H1 (cell line): ENCODE results near the gene CEACAM6. TPM values are rescaled to one million over a fixed set of nuclear protein-coding genes. Genes with fewer than 3 reads are reported as not detected.

Experiments used
- CTCF ChIA-PET: fragments of 300-600 bp; sonication (Branson Sonifier 250); formaldehyde crosslinking; loops from one replicate; lab custom pipeline; 2021; ENCODE audit not compliant: partially characterized antibody; lab: Charles Lee
- POLR2A ChIA-PET: fragments of 300-600 bp; sonication (Branson Sonifier 250); formaldehyde crosslinking; loops from one replicate; lab custom pipeline; 2021; ENCODE audit warnings: inconsistent platforms; ENCODE audit not compliant: partially characterized antibody; lab: Charles Lee
- DNase-seq, 2 experiments: peaks; one replicate each; pipeline versions ENCODE4 v3.0.0 to v3.0.0-alpha.2; 2010 to 2022; ENCODE audit warnings: low spot score in 2 of 2, low read depth in 1 of 2, mixed read lengths in 1 of 2
- FAIRE-seq: peaks from 2 replicates; lab custom pipeline; 2011; peaks lifted over from hg19 to GRCh38; lab: Jason Lieb, UNC
- H2AFZ ChIP-seq: 2 replicates; pipeline ENCODE4 v1.8.1; 2012; ENCODE audit warnings: low read length, inconsistent platforms
- H2AK5ac ChIP-seq: 2 replicates; pipeline ENCODE4 v1.6.1; 2013; ENCODE audit warnings: low read depth, low read length
- H2BK120ac ChIP-seq: replicated peaks from 2 replicates; pipeline ENCODE3; 2013; ENCODE audit warnings: low read depth, low read length, inconsistent platforms
- H2BK12ac ChIP-seq: 2 replicates; pipeline ENCODE4 v1.6.1; 2013; ENCODE audit warnings: low read depth, low read length
- H2BK15ac ChIP-seq: 2 replicates; pipeline ENCODE4 v1.6.1; 2013; ENCODE audit warnings: low read length
- H2BK20ac ChIP-seq: 2 replicates; pipeline ENCODE4 v1.6.1; 2013; ENCODE audit warnings: low read length
- H2BK5ac ChIP-seq: 2 replicates; pipeline ENCODE4 v1.6.1; 2013; ENCODE audit warnings: low read depth, low read length
- H3K14ac ChIP-seq: 2 replicates; pipeline ENCODE4 v1.6.1; 2013; ENCODE audit warnings: inconsistent platforms; ENCODE audit not compliant: insufficient read length
- H3K18ac ChIP-seq: 2 replicates; pipeline ENCODE4 v1.6.1; 2013; ENCODE audit warnings: low read length; ENCODE audit errors: extremely low read depth
- H3K23ac ChIP-seq: 2 replicates; pipeline ENCODE4 v1.6.1; 2013; ENCODE audit warnings: inconsistent platforms; ENCODE audit not compliant: insufficient read length
- H3K23me2 ChIP-seq: 2 replicates; pipeline ENCODE4 v1.6.1; 2013; ENCODE audit warnings: low read depth, low read length
- H3K27ac ChIP-seq: 2 replicates; pipeline ENCODE4 v1.6.1; 2011; ENCODE audit warnings: low read depth, low read length, inconsistent platforms
- H3K27me3 ChIP-seq, 4 experiments: replicated peaks in 1 of 4; 1 replicate in 1 of 4; 2 replicates in 3 of 4; pipeline versions ENCODE4 v1.6.1 to v1.8.1; 2011 to 2013; ENCODE audit warnings: low read length in 3 of 4, mild to moderate bottlenecking in 3 of 4, inconsistent platforms in 2 of 4, mixed read lengths in 2 of 4, moderate library complexity in 1 of 4; ENCODE audit not compliant: control insufficient read depth in 3 of 4, insufficient read depth in 3 of 4; ENCODE audit errors: extremely low read depth in 1 of 4
- H3K36me3 ChIP-seq, 4 experiments: 2 replicates each; pipeline versions ENCODE4 v1.6.1 to v1.8.1; 2011 to 2013; ENCODE audit warnings: mild to moderate bottlenecking in 4 of 4, low read length in 3 of 4, moderate library complexity in 2 of 4, control low read depth in 1 of 4, inconsistent platforms in 1 of 4; ENCODE audit not compliant: insufficient read depth in 4 of 4, control insufficient read depth in 2 of 4
- H3K4ac ChIP-seq: replicated peaks from 2 replicates; pipeline ENCODE3; 2013; ENCODE audit warnings: low read length, low read depth, mixed read lengths, inconsistent platforms; ENCODE audit not compliant: insufficient read length
- H3K4me1 ChIP-seq, 4 experiments: replicated peaks in 1 of 4; 1 replicate in 1 of 4; 2 replicates in 3 of 4; pipeline versions ENCODE4 v1.6.1 to v1.8.1; 2011 to 2013; ENCODE audit warnings: low read length in 3 of 4, inconsistent platforms in 2 of 4, mixed read lengths in 1 of 4; ENCODE audit not compliant: insufficient read depth in 4 of 4, control insufficient read depth in 3 of 4
- H3K4me2 ChIP-seq, 2 experiments: 2 replicates each; pipeline versions ENCODE4 v1.6.1 to v1.8.1; 2011 to 2013; ENCODE audit warnings: low read depth in 2 of 2, low read length in 2 of 2, control low read depth in 1 of 2, inconsistent platforms in 1 of 2, mild to moderate bottlenecking in 1 of 2; ENCODE audit not compliant: insufficient read depth in 1 of 2
- H3K4me3 ChIP-seq, 4 experiments: fragments of 200-600, 300-600 bp in 1 of 4; sonication (generic), shearing (Covaris generic), sonication (Bioruptor Twin) in 1 of 4; 2 replicates each; pipeline versions ENCODE4 v1.5.1 to v1.8.1; 2011 to 2016; ENCODE audit warnings: low read length in 4 of 4, low read depth in 3 of 4, control low read depth in 2 of 4, inconsistent platforms in 2 of 4, mild to moderate bottlenecking in 2 of 4, mixed read lengths in 1 of 4, moderate library complexity in 1 of 4; ENCODE audit not compliant: insufficient read depth in 2 of 4; ENCODE audit errors: extremely low read depth in 1 of 4
- H3K56ac ChIP-seq: replicated peaks from 2 replicates; pipeline ENCODE3; 2013; ENCODE audit warnings: low read depth, mild to moderate bottlenecking, mixed read lengths, low read length, inconsistent platforms; ENCODE audit not compliant: insufficient read length
- H3K79me1 ChIP-seq: 2 replicates; pipeline ENCODE4 v1.6.1; 2013; ENCODE audit warnings: low read depth, low read length, control low read depth
- H3K79me2 ChIP-seq, 2 experiments: 2 replicates each; pipeline versions ENCODE4 v1.6.1 to v1.8.1; 2012 to 2013; ENCODE audit warnings: low read length in 2 of 2, mild to moderate bottlenecking in 2 of 2, inconsistent platforms in 1 of 2; ENCODE audit not compliant: insufficient read depth in 2 of 2, control insufficient read depth in 1 of 2
- H3K9ac ChIP-seq, 4 experiments: replicated peaks in 1 of 4; 1 replicate in 1 of 4; 2 replicates in 3 of 4; pipeline versions ENCODE4 v1.6.1 to v1.8.1; 2011 to 2013; ENCODE audit warnings: low read depth in 3 of 4, low read length in 3 of 4, control low read depth in 2 of 4, mild to moderate bottlenecking in 2 of 4, moderate library complexity in 2 of 4, inconsistent platforms in 1 of 4; ENCODE audit errors: extremely low read depth in 1 of 4
- H3K9me3 ChIP-seq, 2 experiments: 2 replicates each; pipeline versions ENCODE4 v1.6.1 to v1.8.1; 2012 to 2013; ENCODE audit warnings: mild to moderate bottlenecking in 2 of 2, moderate library complexity in 2 of 2, control low read depth in 1 of 2, inconsistent platforms in 1 of 2, low read depth in 1 of 2, low read length in 1 of 2, mixed read lengths in 1 of 2; ENCODE audit not compliant: insufficient read depth in 2 of 2
- H4K20me1 ChIP-seq, 2 experiments: replicated peaks in 1 of 2; 2 replicates each; pipeline versions ENCODE3 to v1.8.1; 2011 to 2013; ENCODE audit warnings: inconsistent platforms in 2 of 2, low read length in 2 of 2, mild to moderate bottlenecking in 1 of 2; ENCODE audit not compliant: insufficient read depth in 2 of 2, control insufficient read depth in 1 of 2
- H4K5ac ChIP-seq: 2 replicates; pipeline ENCODE4 v1.6.1; 2013; ENCODE audit warnings: low read length, low read depth, mixed read lengths, inconsistent platforms; ENCODE audit not compliant: insufficient read length
- H4K8ac ChIP-seq: 2 replicates; pipeline ENCODE4 v1.8.0; 2013; ENCODE audit warnings: mild to moderate bottlenecking, moderate library complexity, low read length, inconsistent platforms; ENCODE audit not compliant: insufficient read depth; ENCODE audit errors: extremely low read depth
- H4K91ac ChIP-seq: replicated peaks from 2 replicates; pipeline ENCODE3; 2013; ENCODE audit warnings: low read length, mixed read lengths, inconsistent platforms; ENCODE audit not compliant: insufficient read length
- GTF2F1 ChIP-seq: IDR thresholded peaks from 2 replicates; pipeline ENCODE4 v1.6.1; 2012; ENCODE audit warnings: low read depth, low read length, improper control_type of control experiment, borderline replicate concordance
- WGBS, 2 experiments: shearing (Covaris generic) in 1 of 2; methylation state at CpG; one replicate each; pipeline versions ENCODE4 v1.1.6 to v1.1.7; 2013 to 2015; ENCODE audit warnings: low lambda C conversion rate in 2 of 2, mixed read lengths in 2 of 2, inconsistent platforms in 1 of 2, low coverage in 1 of 2, missing lambda C conversion rate in 1 of 2; ENCODE audit not compliant: insufficient replicate concordance in 2 of 2, insufficient coverage in 1 of 2, insufficient read length in 1 of 2; ENCODE audit errors: extremely low coverage in 1 of 2, missing lambda C conversion rate in 1 of 2; 5-methylcytosine and 5-hydroxymethylcytosine counted together
- polyA plus RNA-seq, 7 experiments: library from polyadenylated mRNA; depleted of rRNA in 3 of 7; stranded (reverse) in 5 of 7; unstranded in 2 of 7; fragments of >200 nt in 5 of 7; fragments of 200-250 nt in 2 of 7; gene quantifications; 1 replicate in 5 of 7; 2 replicates in 1 of 7; 4 replicates in 1 of 7; pipeline versions ENCODE4 v1.2.1 to v1.2.3, GENCODE V29; 2011 to 2013; ENCODE audit warnings: missing spikeins in 2 of 7, mixed read lengths in 2 of 7
- total RNA-seq: library from RNA; stranded (reverse); fragmentation: NEBNext Ultra II Directional; extraction: Animal tissue kit (Norgen Biotek cat#: 25700); gene quantifications from 2 replicates; pipeline ENCODE4 v1.2.1, GENCODE V29; 2021

CEACAM6 gene
- total and polyA plus RNA-seq, 2 of the 8 experiments (the other 6 are each of a cell fraction or from before 2014, with no cell fraction given) = not detected

DNA sequence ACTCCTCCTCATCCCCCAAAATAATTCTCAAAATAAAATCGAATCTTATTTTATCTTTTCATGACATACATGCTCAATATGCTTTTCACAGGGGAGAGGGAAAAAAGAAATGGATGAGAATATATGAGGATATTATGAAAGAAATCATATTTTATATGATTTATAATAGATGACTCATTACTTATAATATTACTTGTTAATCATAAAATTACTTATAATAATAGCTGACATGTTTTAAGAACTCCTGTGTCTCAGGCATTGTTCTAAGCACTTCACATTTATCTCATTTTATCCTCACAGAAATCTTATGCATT lies 38.0 kb downstream of the CEACAM6 start:
- H3K27me3 ChIP-seq = no peaks in the 10 kb centered on the region; a peak in 1 of 7 replicates
- no peak overlapping the region for H2BK120ac ChIP-seq
- H3K4me3 ChIP-seq = no peak overlapping the region
- H2BK15ac ChIP-seq = no peak overlapping the region
- no peak overlapping the region for H3K56ac ChIP-seq
- FAIRE-seq (no peak), DNase-seq (no peak)
- H3K4me1 ChIP-seq = no peaks in the 10 kb centered on the region
- POLR2A ChIA-PET = no interaction called here
- no peak overlapping the region for H3K23ac ChIP-seq
- H3K27ac ChIP-seq = no peak overlapping the region
- no peaks in the 10 kb centered on the region for H3K23me2 ChIP-seq
- H4K5ac ChIP-seq = no peak overlapping the region
- H4K91ac ChIP-seq = no peak overlapping the region
- CTCF ChIA-PET = interaction anchor here (0.7 to 2.3 kb wide), 11 partner anchors 9 to 1008 kb away, joined by 3 to 12 read pairs (median 6); no protein-coding TSS in a partner anchor
- H4K8ac ChIP-seq = no peak overlapping the region
- no peak overlapping the region for H3K4me2 ChIP-seq
- H2AFZ ChIP-seq = no peak overlapping the region
- H2BK5ac ChIP-seq = no peak overlapping the region
- no peaks in the 10 kb centered on the region for H4K20me1 ChIP-seq
- no peak overlapping the region for H2AK5ac ChIP-seq
- 48% methylated on average over 1 of the region's 1 CpG; no CpG with 5 or more reads in 1 of the 2 experiments for WGBS, 2 experiments
- no peak overlapping the region for H3K14ac ChIP-seq
- H3K36me3 ChIP-seq = no peaks in the 10 kb centered on the region
- H3K9me3 ChIP-seq = peaks cover 0 to 41% of the 10 kb centered on the region in 2 experiments; a peak in 2 of 4 replicates
- no peak overlapping the region for H2BK20ac ChIP-seq
- H3K79me1 ChIP-seq = no peaks in the 10 kb centered on the region
- no peak for TF ChIP-seq GTF2F1
- H3K79me2 ChIP-seq = no peaks in the 10 kb centered on the region
- H3K4ac ChIP-seq = no peak overlapping the region
- no peak overlapping the region for H3K18ac ChIP-seq
- H3K9ac ChIP-seq = no peak overlapping the region
- H2BK12ac ChIP-seq = no peak overlapping the region
